HepG2 (cell line): ENCODE data around the gene RPLP2. TPM values are rescaled to one million over a fixed set of nuclear protein-coding genes. Genes with fewer than 3 reads are reported as not detected.

Experiments used
- AHR ChIP-seq: IDR thresholded peaks from 2 replicates; pipeline ENCODE4 v1.6.1; 2018; ENCODE audit warnings: missing genetic modification reagents, missing compliant biosample characterization
- CHCHD3 ChIP-seq: sonication (generic); formaldehyde crosslinking; IDR thresholded peaks from 2 replicates; pipeline ENCODE4 v1.8.0; 2022; ENCODE audit warnings: mild to moderate bottlenecking, missing genetic modification reagents, moderate library complexity
- EED ChIP-seq: sonication (generic); formaldehyde crosslinking; IDR thresholded peaks from 2 replicates; pipeline ENCODE4 v1.5.0; 2020; ENCODE audit warnings: mild to moderate bottlenecking, missing genetic modification reagents
- GABPB1 ChIP-seq: IDR thresholded peaks from 2 replicates; pipeline ENCODE4 v1.6.1; 2016; ENCODE audit warnings: mild to moderate bottlenecking, missing genetic modification reagents, moderate library complexity, missing compliant biosample characterization
- GMEB2 ChIP-seq: IDR thresholded peaks from 2 replicates; pipeline ENCODE4 v1.6.1; 2016; ENCODE audit warnings: missing biosample characterization, missing genetic modification reagents, low read depth
- HOXA3 ChIP-seq: sonication (generic); formaldehyde crosslinking; IDR thresholded peaks from 2 replicates; pipeline ENCODE4 v1.5.0; 2020; ENCODE audit warnings: missing genetic modification reagents
- IRX3 ChIP-seq: sonication (generic); formaldehyde crosslinking; IDR thresholded peaks from 2 replicates; pipeline ENCODE4 v1.8.1; 2023; ENCODE audit warnings: mild to moderate bottlenecking, low read depth, missing genetic modification reagents, borderline replicate concordance
- MEIS2 ChIP-seq: sonication (generic); formaldehyde crosslinking; IDR thresholded peaks from 2 replicates; pipeline ENCODE4 v1.9.0; 2021; ENCODE audit warnings: mild to moderate bottlenecking, missing genetic modification reagents
- NR2F6 ChIP-seq, 2 experiments: IDR thresholded peaks; 2 replicates each; pipeline ENCODE4 v1.6.1; 2016; ENCODE audit warnings: antibody characterized with exemption in 1 of 2, mild to moderate bottlenecking in 1 of 2
- U2AF1 ChIP-seq: fragments of 200-400 bp; formaldehyde crosslinking; optimal IDR thresholded peaks from 2 replicates; pipeline ENCODE3; 2017; ENCODE audit warnings: mild to moderate bottlenecking, low read depth, low read length
- ZBTB7B ChIP-seq: sonication (generic); formaldehyde crosslinking; IDR thresholded peaks from 2 replicates; pipeline ENCODE4 v1.4.0; 2020; ENCODE audit warnings: missing genetic modification reagents
- ZGPAT ChIP-seq: IDR thresholded peaks from 2 replicates; pipeline ENCODE4 v1.6.1; 2016; ENCODE audit warnings: mild to moderate bottlenecking
- ZNF580 ChIP-seq: IDR thresholded peaks from 2 replicates; pipeline ENCODE4 v1.6.1; 2016; ENCODE audit warnings: low read depth, borderline replicate concordance
- ZNF670 ChIP-seq: sonication (generic); formaldehyde crosslinking; IDR thresholded peaks from 2 replicates; pipeline ENCODE4 v1.8.0; 2022; ENCODE audit warnings: mild to moderate bottlenecking, missing genetic modification reagents, borderline replicate concordance
- ZNF737 ChIP-seq: sonication (generic); formaldehyde crosslinking; IDR thresholded peaks from 2 replicates; pipeline ENCODE4 v1.5.0; 2020; ENCODE audit warnings: missing genetic modification reagents, mild to moderate bottlenecking, borderline replicate concordance
- ZNF891 ChIP-seq: sonication (generic); formaldehyde crosslinking; IDR thresholded peaks from 2 replicates; pipeline ENCODE4 v1.5.0; 2020; ENCODE audit warnings: mild to moderate bottlenecking, missing genetic modification reagents
- polyA plus RNA-seq, 8 experiments: library from polyadenylated mRNA; depleted of rRNA in 3 of 8; stranded (reverse) in 7 of 8; unstranded in 1 of 8; fragments of >200 nt; fragmentation: Illumina TruSeq in 4 of 8; extraction: Trizol in 4 of 8; gene quantifications; 2 replicates each; pipeline versions ENCODE4 v1.2.1 to v1.2.3, GENCODE V29; 2011 to 2016; ENCODE audit warnings: low read depth in 4 of 8, missing spikeins in 1 of 8, mixed read lengths in 1 of 8; ENCODE audit not compliant: insufficient read depth in 1 of 8
- total RNA-seq, 5 experiments: library from RNA; depleted of rRNA; stranded (reverse); fragments of >200 nt; fragmentation: Illumina TruSeq; extraction: Trizol; gene quantifications; 2 replicates each; pipeline ENCODE4 v1.2.3, GENCODE V29; 2016; ENCODE audit warnings: low read depth in 1 of 5
- TF ChIP-seq, protein P1 (sequence below): sonication (generic); formaldehyde crosslinking; IDR thresholded peaks from 2 replicates; pipeline ENCODE4 v1.5.0; 2020; ENCODE audit warnings: mild to moderate bottlenecking, missing genetic modification reagents

The RPLP2 gene
- total and polyA plus RNA-seq, 2 of the 13 experiments (the other 11 are each of a cell fraction or from before 2014, with no cell fraction given), result 978 to 2,106 TPM

DNA sequence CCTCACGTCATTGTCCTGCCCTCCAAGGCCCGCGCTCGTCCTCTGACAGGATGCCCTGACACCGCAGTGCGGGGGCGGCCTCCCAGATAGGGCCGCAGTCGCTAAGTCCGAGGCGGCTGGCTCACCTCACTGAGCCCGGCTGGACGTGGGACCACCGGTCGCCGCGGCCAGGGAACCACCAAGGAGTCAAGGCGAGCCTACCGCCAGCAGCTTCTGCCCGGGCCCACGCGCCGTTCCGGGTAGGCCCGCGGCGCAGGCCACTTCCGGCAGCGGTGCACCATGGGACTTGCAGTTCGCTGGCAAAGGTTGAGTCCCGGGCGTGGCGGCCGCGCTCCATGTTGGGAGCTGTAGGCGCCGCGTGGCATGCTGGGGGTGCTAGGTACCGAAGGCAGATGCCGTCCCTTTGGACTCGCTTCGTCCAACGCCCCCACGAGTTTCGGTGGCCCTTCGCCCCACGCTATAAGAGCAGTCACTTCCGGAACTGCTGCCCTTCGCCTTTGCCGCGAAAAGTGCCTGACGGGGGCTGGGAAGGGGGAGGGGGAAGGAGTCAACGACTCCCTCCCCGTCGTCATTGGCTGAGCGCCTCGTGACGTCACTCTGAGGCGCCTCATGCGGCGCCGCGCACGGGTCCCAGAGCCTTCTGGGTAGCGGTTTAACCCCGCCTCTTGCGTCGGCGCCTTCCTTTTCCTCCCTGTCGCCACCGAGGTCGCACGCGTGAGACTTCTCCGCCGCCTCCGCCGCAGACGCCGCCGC is at the start of gene RPLP2 (continued):
- TF ChIP-seq CHCHD3 (CRISPR knock-in tag), result peak; percentile 20; the same call in 1 of the 2 replicates
- peak; percentile 99 for TF ChIP-seq GABPB1
- TF ChIP-seq ZBTB7B (CRISPR knock-in tag), result peak; percentile 53; the same call in 1 of the 2 replicates
- peak; percentile 76; the same call in 1 of the 2 replicates for TF ChIP-seq ZNF580 (CRISPR knock-in tag)
- peak; percentile 93 for TF ChIP-seq HOXA3 (CRISPR knock-in tag)
- peak; percentile 9; the same call in 1 of the 2 replicates for TF ChIP-seq IRX3 (CRISPR knock-in tag)
- peak; percentile 21 for TF ChIP-seq U2AF1
- peak; percentile 94; the same call in 1 of the 2 replicates for TF ChIP-seq ZNF670
- peak; percentile 95; the same call in 1 of the 2 replicates for TF ChIP-seq ZNF737 (CRISPR knock-in tag)
- TF ChIP-seq NR2F6 (IDR thresholded peaks at IDR 0.05), result no peak
- 0 out of 2 replicates have a peak, but pooled peaks have one; percentile 5 for TF ChIP-seq NR2F6 (CRISPR knock-in tag; IDR thresholded peaks at IDR 0.05)
- TF ChIP-seq MEIS2 (CRISPR knock-in tag), result no peak; the same call in 1 of the 2 replicates
- TF ChIP-seq EED (CRISPR knock-in tag), result peak; percentile 52; the same call in 1 of the 2 replicates
- TF ChIP-seq, protein P1, sequence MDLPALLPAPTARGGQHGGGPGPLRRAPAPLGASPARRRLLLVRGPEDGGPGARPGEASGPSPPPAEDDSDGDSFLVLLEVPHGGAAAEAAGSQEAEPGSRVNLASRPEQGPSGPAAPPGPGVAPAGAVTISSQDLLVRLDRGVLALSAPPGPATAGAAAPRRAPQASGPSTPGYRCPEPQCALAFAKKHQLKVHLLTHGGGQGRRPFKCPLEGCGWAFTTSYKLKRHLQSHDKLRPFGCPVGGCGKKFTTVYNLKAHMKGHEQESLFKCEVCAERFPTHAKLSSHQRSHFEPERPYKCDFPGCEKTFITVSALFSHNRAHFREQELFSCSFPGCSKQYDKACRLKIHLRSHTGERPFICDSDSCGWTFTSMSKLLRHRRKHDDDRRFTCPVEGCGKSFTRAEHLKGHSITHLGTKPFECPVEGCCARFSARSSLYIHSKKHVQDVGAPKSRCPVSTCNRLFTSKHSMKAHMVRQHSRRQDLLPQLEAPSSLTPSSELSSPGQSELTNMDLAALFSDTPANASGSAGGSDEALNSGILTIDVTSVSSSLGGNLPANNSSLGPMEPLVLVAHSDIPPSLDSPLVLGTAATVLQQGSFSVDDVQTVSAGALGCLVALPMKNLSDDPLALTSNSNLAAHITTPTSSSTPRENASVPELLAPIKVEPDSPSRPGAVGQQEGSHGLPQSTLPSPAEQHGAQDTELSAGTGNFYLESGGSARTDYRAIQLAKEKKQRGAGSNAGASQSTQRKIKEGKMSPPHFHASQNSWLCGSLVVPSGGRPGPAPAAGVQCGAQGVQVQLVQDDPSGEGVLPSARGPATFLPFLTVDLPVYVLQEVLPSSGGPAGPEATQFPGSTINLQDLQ (CRISPR knock-in tag), result peak; percentile 64; the same call in 1 of the 2 replicates
- peak; percentile 87 for TF ChIP-seq GMEB2 (CRISPR knock-in tag)
- peak; percentile 84 for TF ChIP-seq ZGPAT (CRISPR knock-in tag)
- peak; percentile 49 for TF ChIP-seq AHR
- peak; percentile 71 for TF ChIP-seq ZNF891 (CRISPR knock-in tag)
